Measurements from ENCODE around the gene PPT2.
"Not testable (repeated sequence)": the region's sequence is repeated elsewhere in the genome, so short reads cannot be mapped to it uniquely, and the experiment has no call there.

Gene PPT2

DNA sequence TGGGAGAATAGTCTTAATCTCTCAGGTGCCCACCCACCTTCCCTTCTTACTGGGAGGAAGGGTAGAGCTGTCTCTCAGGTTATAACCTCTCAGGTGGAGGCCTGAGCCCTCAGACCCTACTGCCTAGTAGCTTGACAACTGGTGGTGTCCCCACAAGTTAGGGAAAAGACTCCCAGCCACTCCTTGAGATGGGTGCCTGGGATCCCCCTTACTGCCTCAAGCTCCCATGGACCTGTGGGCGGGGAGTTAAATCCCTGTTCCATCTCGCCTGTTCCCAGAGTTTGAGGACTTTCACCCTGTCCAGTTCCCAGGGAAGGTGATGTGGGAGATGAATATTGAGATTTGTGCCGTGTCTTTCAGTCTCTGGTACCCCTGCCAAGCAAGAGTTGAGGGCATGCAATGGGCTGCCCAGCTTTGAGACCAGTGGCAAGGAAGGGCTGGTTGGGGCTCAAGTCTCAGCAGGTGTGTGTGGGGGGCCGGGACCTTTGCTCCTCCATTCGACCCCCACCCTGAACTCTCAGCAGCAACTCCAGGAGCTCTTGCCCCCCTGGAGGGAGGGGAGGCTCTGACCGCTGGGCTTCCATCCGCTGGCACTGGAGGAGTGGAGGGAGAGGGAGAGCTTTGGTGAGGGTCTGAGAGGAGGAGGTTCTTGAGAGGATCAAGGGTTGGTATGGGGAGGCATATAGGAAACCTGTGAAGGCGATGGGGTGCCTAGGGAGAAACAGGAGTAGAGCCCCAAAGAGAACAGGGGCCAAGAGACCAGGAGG lies 37.2 kb downstream of the PPT2 start:
- no peak for DNase-seq

GRCh38 chr6:32191696-32192607 lies 38.0 kb downstream of the PPT2 start:
- DNase-seq = no peak

DNA sequence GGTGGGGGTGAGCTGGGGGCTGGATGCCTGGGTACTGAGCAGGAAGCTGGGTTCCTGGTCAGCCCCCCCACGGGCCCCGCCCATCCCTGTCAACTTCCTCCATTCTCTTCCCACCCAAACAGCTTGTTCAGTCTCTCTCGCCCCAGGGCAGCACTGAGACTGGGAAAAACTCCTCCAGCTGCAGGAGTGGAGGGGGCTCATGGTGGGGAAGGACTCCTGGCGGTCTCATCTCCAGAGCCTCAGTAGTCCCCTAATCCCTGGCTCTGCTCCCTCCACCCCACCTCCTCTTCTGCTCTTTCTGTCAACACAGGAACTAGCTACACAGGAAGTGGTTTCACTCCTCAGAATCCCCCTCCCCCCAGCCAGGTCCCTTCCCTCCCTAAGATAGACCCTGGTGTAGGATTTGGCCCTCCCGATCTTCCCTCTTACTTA lies 38.7 kb downstream of the PPT2 start, which contains the start of gene GPSM3:
Gene GPSM3, minus strand, starts transcription at position 36 of the 432 bp plus-strand sequence. CDS start 130 bp downstream, outside the sequence.
- DNase-seq = peak; percentile 11

DNA sequence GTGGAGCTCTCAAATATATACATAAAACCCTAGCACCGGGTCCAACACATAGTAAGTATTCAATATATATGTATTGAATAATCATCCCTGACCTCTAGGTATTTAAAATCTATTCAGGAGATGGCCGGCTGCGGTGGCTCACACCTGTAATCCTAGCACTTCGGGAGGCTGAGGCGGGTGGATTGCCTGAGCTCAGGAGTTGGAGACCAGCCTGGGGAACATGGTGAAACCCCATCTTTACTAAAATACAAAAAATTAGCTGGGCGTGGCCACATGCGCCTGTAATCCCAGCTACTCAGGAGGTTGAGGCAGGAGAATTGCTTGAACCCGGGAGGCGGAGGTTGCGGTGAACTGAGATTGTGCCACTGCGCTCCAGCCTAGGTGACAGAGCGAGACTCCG lies 39.2 kb downstream of the PPT2 start:
- DNase-seq = not testable (repeated sequence)

DNA sequence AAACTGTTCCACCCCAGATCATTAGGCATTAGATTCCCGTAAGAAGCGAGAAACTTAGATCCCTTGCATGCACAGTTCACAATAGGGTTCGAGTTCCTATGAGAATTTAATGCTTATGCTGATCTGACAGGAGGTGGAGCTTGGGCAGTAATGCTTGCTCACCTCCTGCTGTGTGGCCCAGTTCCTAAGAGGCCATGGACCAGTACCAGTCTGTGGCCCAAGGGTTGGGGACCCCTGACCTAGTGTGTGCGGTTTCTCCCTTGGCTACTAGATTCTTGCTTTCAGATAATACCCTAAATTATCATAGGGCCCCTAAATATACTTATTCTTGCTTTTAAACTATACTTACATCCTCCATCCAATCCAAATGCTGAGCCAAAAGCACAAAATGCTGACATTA lies 40.4 kb downstream of the PPT2 start:
- no peak for DNase-seq

DNA sequence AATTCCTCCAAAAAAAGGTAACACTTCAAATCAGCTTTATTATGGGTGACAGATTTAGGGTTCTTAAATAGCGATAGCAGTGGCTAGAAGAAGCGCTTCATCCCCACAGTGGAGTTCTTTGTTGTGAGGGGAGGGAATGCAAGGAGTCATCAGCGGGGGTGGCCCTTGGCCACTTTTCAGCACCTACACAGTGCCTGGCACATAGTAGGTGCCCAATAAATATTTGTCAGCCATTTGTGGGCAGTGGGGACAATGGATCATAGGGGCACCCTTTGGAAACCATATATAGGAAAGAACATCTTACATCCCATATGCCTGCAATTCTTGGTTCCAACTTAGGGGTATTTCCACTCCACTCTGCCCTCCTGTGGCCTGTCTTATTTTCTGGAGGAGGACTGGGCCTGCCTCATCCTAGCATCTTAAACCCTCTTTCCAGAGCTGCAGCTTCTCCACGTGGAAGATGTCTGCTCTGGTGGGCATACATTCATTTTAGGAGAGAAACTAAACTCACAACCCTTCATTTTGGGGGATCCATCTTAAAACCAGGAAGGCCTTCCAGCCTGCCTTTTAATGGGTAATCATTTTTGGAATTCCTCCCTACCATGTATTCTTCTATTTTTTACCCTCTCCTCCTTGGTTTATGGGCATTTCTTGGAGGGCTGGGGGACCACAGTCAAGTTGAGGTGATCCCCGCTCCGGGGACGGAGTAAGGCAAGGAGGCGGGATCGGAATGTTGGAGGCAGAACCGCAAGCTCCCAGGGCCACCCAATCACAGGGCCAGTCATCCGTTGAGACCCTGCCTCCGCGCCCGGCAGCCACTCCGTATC lies 41.1 kb downstream of the PPT2 start:
- no peak for DNase-seq

DNA sequence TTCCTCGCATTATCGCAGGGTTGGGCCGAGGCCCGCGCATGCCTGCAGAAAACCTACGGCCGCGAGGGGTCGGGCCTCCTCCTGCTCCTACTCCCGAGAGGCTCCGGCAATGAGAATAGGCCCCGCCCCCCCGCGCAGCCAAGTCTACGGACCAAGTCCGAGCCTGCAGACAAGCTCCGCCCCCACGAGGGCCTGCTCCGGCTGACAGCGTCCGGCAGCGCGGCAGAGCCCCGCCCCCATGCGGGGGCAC lies 41.6 kb downstream of the PPT2 start:
- DNase-seq = peak; percentile 100

DNA sequence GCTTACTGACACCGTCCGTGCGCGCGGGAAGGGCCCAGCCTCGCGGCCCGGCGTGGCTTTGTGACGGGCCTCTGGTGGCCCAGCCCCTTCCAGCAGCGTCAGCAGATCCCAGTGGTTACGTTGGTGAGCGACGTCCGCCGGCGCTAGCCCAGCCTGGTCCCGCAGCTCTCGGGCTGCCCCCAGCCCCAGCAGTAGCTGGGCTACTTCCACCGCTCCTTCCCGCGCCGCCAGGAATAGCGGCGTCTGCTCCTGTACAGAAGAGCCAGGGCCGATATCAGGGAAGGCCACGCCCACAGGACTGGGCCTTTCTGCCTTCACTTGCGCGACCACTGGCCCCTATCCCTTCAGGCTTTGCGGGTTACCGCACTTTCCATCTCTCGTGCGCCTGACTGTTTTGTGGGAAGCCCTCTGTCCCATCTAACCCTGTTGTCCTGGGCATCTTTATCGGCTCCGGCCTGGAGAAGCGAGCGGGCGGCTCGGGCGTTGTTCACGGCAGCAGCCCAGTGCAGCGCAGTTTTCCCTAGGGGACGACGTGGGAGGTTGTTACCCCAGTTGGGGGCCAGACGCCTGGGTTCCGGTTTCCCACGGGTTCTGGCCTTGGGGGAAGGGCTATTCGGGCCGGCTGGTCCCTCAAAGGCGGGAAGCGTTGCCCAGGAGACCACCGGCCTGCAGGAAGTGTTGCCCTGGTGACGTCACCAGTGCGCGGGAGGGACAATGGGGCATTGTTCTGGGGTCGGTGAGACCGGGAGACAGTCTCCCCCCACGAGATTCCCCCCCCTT lies 42.2 kb downstream of the PPT2 start:
- peak; percentile 97 for DNase-seq

DNA sequence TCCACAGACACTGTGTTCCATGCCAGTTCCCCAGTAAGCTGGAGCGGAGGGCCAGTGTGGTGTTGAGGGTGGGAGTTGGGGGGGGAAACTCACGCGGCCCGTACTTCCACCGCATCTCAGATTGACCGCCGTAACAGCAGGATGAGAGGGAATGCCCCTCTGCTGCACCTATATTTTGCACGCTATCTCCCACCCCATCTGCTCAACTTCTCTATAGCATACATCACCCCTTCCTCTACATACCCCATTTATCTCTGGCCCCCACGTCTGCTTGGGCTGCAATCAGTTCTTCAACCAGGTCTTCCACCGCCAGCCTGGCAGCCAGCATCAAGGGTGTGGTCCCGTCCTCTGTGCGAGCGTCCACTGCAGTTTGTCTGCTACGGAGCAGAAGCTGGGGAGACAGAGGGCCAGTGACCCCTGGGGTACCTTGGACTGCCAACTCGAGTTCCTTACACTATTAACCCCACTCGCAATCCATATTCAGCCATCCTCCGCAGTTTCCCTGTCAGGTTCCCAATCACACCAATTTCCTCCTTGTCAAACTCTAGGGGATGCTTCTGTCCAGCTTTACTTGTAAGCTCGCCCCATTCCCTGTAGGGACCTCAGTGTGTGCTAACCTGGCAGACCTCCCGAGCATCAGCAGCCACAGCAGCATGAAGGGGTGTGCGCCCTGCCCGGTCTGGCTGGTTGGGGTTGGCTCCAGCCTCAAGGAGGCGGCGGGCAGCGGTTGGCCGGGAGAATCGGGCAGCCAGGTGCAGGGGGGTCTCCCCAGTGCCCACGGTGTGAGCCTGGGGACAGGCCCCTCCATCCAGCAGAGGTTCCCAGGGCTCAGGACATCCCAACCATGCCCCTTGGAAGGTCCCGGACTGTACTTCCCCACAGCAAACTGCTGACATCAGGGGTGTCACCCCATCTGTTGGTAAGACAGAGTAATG lies 43.0 kb downstream of the PPT2 start:
- no peak for DNase-seq

GRCh38 chr6:32198345-32198696 lies 44.4 kb downstream of the PPT2 start:
- DNase-seq = no peak

GRCh38 chr6:32198866-32199265 lies 44.9 kb downstream of the PPT2 start:
- no peak for DNase-seq

- DNase-seq = no peak
Observed at GRCh38 chr6:32200711-32201475, 47.0 kb downstream of the PPT2 start.

- DNase-seq = no peak
Observed at GRCh38 chr6:32202186-32202585, 48.2 kb downstream of the PPT2 start.

GRCh38 chr6:32203426-32204267 lies 49.7 kb downstream of the PPT2 start:
- DNase-seq = peak; percentile 69

DNA sequence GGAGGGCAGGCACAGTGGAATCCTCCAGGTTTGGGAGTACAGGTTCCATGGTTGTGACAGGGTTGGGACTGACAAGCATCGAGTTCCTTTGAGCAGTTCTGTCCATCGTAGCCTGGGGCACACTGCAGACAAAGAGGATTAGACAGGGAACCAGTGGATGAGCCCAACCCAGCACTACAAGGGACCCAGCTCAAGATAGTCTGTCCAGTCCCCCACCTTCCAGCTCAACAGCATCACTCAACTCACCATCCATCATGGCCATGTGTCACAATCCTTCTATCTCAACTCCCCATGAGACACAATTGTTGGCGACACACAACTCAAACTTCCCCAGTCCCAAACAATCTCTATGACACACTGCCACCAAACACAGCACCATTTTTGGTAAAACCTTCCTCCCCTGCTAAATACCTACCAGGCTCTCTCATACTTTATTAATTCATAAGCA lies 50.4 kb downstream of the PPT2 start:
- no peak for DNase-seq

DNA sequence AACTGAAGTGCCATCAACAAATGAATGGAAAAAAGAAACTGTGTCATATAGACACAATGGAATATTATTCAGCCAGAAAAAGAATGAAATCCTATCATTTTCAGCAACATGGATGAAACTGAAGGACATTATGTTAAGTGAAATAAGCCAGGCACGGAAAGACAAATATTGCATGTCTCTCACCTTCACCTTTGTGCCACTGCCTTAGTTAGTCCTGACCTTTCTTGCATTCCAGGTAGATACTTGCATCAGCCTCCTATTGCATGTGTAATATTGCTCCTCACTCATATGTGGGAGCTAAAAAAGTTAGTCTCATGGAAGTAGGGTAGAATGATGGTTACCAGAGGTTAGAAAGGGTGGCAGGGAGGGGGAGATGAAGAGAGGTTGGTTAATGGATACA lies 55.1 kb downstream of the PPT2 start:
- DNase-seq = no peak

GRCh38 chr6:32210191-32210601 lies 56.3 kb downstream of the PPT2 start:
- DNase-seq = no peak

- DNase-seq = not testable (repeated sequence)
Observed at GRCh38 chr6:32211432-32211831, 57.5 kb downstream of the PPT2 start.

GRCh38 chr6:32212076-32212760 lies 58.3 kb downstream of the PPT2 start:
- DNase-seq = no peak
